ENCODE results near the gene VEZT. TPM values are rescaled to one million over a fixed set of nuclear protein-coding genes. Genes with fewer than 3 reads are reported as not detected.
"Not testable (repeated sequence)": the region's sequence is repeated elsewhere in the genome, so short reads cannot be mapped to it uniquely, and the experiment has no call there.

The VEZT gene
- total RNA-seq, 2 experiments from 2014 or later = 57.7 to 77.1 TPM

GRCh38 chr12:95304673-95305198, 87.1 kb downstream of the VEZT start:
- H3K9me2 ChIP-seq (ENCODE audit: insufficient read depth, low read length) = no peaks in the 10 kb centered on the region
- ChIA-PET POLR2A (interaction anchor here (0.6 kb wide), 1 partner anchor 145 kb away, joined by 3 read pairs; no protein-coding TSS in a partner anchor), CTCF (ENCODE audit: unreplicated experiment) (no interaction called here)
- no peaks in the 10 kb centered on the region for H4K20me1 ChIP-seq (ENCODE audit: insufficient read depth, low read length)
- H3K36me3 ChIP-seq (ENCODE audit: insufficient read depth, low read length) = peaks cover 65% of the 10 kb centered on the region
- no peak overlapping the region for H3K4me3 ChIP-seq (ENCODE audit: low read depth, low read length, poor library complexity, severe bottlenecking)
- no peak overlapping the region for H3K27ac ChIP-seq (ENCODE audit: low read depth, low read length, poor library complexity, severe bottlenecking)
- no peak overlapping the region for H3K4me2 ChIP-seq (ENCODE audit: low read length)
- no TSS peak for BruUV-seq (replicated peaks)
- DNase-seq (ENCODE audit: low spot score) = no peak
- intact Hi-C loops (cut with micrococcal nuclease; ENCODE audit: unreplicated experiment) = no loop called here
- H3K79me2 ChIP-seq (ENCODE audit: insufficient read depth, low read depth, low read length) = no peaks in the 10 kb centered on the region
- no peaks in the 10 kb centered on the region for H3K4me1 ChIP-seq (ENCODE audit: insufficient read depth, low read length, poor library complexity, severe bottlenecking)
- H3K9me3 ChIP-seq (ENCODE audit: low read length) = no peaks in the 10 kb centered on the region
- TF ChIP-seq, protein P1, sequence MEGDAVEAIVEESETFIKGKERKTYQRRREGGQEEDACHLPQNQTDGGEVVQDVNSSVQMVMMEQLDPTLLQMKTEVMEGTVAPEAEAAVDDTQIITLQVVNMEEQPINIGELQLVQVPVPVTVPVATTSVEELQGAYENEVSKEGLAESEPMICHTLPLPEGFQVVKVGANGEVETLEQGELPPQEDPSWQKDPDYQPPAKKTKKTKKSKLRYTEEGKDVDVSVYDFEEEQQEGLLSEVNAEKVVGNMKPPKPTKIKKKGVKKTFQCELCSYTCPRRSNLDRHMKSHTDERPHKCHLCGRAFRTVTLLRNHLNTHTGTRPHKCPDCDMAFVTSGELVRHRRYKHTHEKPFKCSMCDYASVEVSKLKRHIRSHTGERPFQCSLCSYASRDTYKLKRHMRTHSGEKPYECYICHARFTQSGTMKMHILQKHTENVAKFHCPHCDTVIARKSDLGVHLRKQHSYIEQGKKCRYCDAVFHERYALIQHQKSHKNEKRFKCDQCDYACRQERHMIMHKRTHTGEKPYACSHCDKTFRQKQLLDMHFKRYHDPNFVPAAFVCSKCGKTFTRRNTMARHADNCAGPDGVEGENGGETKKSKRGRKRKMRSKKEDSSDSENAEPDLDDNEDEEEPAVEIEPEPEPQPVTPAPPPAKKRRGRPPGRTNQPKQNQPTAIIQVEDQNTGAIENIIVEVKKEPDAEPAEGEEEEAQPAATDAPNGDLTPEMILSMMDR (conservative IDR thresholded peaks at IDR 0.05; ENCODE audit: low read length) = no peak
- no peak for TF ChIP-seq EZH2phosphoT487 (IDR thresholded peaks at IDR 0.05; ENCODE audit: borderline replicate concordance, low read depth, low read length)
- H2AFZ ChIP-seq (ENCODE audit: low read length) = no peak overlapping the region

DNA sequence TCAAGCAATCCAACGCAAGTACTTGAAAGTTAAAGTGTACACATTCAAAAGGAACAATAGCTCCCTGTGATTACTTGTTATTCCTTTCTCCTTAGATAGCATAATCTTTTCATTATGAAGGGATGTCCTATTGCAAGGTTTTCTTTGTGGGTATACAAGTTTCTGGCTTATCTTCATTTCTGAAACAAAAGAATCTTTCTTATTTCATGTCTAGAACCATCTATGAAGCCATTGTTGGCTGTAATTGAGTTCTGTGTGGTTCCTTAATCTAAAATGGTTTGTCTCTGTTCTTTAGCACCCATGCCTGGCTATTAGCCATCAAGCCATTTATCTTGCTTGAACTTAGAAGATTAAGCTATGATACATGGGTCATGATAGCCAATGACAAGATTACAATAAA, 95.0 kb downstream of the VEZT start:
- no peak overlapping the region for H3K4me2 ChIP-seq (ENCODE audit: low read length)
- no peaks in the 10 kb centered on the region for H3K79me2 ChIP-seq (ENCODE audit: insufficient read depth, low read depth, low read length)
- no peak overlapping the region for H2AFZ ChIP-seq (ENCODE audit: low read length)
- no peak overlapping the region for H3K4me3 ChIP-seq (ENCODE audit: low read depth, low read length, poor library complexity, severe bottlenecking)
- no peak for DNase-seq (ENCODE audit: low spot score)
- POLR2A ChIA-PET = interaction anchor here (0.7 to 1.1 kb wide), 3 partner anchors 13 to 1113 kb away, joined by 3 read pairs; no protein-coding TSS in a partner anchor
- H3K4me1 ChIP-seq (ENCODE audit: insufficient read depth, low read length, poor library complexity, severe bottlenecking) = no peaks in the 10 kb centered on the region
- H3K9me3 ChIP-seq (ENCODE audit: low read length) = no peaks in the 10 kb centered on the region
- CTCF ChIA-PET (ENCODE audit: unreplicated experiment) = no interaction called here
- no peaks in the 10 kb centered on the region for H4K20me1 ChIP-seq (ENCODE audit: insufficient read depth, low read length)
- intact Hi-C loops (cut with micrococcal nuclease; ENCODE audit: unreplicated experiment) = no loop called here
- H3K36me3 ChIP-seq (ENCODE audit: insufficient read depth, low read length) = peaks cover 31% of the 10 kb centered on the region
- TF ChIP-seq, protein P1 (conservative IDR thresholded peaks at IDR 0.05; ENCODE audit: low read length) = no peak
- TF ChIP-seq EZH2phosphoT487 (IDR thresholded peaks at IDR 0.05; ENCODE audit: borderline replicate concordance, low read depth, low read length) = no peak
- no peak overlapping the region for H3K27ac ChIP-seq (ENCODE audit: low read depth, low read length, poor library complexity, severe bottlenecking)
- BruUV-seq (replicated peaks) = no TSS peak
- H3K9me2 ChIP-seq (ENCODE audit: insufficient read depth, low read length) = no peaks in the 10 kb centered on the region

- intact Hi-C loops (cut with micrococcal nuclease; ENCODE audit: unreplicated experiment); H3K9me2 ChIP-seq (ENCODE audit: insufficient read depth, low read length); H3K9me3 ChIP-seq (ENCODE audit: low read length); H2AFZ ChIP-seq (ENCODE audit: low read length); H4K20me1 ChIP-seq (ENCODE audit: insufficient read depth, low read length); H3K4me3 ChIP-seq (ENCODE audit: low read depth, low read length, poor library complexity, severe bottlenecking); H3K4me2 ChIP-seq (ENCODE audit: low read length); DNase-seq (ENCODE audit: low spot score); H3K27ac ChIP-seq (ENCODE audit: low read depth, low read length, poor library complexity, severe bottlenecking); H3K4me1 ChIP-seq (ENCODE audit: insufficient read depth, low read length, poor library complexity, severe bottlenecking); BruUV-seq (replicated peaks); CTCF ChIA-PET (ENCODE audit: unreplicated experiment); POLR2A ChIA-PET; H3K79me2 ChIP-seq (ENCODE audit: insufficient read depth, low read depth, low read length): not testable (repeated sequence)
- peaks cover 10% of the 10 kb centered on the region; the same call in 1 of the 2 replicates for H3K36me3 ChIP-seq (ENCODE audit: insufficient read depth, low read length)
Observed at GRCh38 chr12:95314756-95315155, 97.1 kb downstream of the VEZT start.

All from OCI-LY7 (cell line).